ENCODE results near the gene CAMK1D.
A peak's percentile ranks its signal among the peaks of the same experiment; 100 is the strongest.
"Not testable (repeated sequence)": the region's sequence is repeated elsewhere in the genome, so short reads cannot be mapped to it uniquely, and the experiment has no call there.

The CAMK1D gene

GRCh38 chr10:12348870-12349628 lies at the start of gene CAMK1D:
Gene CAMK1D (plus strand): TSS chr10:12349547.
- peak; percentile 29 for TF ChIP-seq CTCF (IDR thresholded peaks at IDR 0.05; ENCODE audit: low read depth, low read length, missing control alignments)
- DNase-seq (ENCODE audit: low read depth) = no peak
- H3K4me3 ChIP-seq (ENCODE audit: low read depth, low read length) = peak within 1 kb of the TSS; percentile 77

- DNase-seq (ENCODE audit: low read depth); H3K4me3 ChIP-seq (ENCODE audit: low read depth, low read length): not testable (repeated sequence)
Measured at GRCh38 chr10:12301036-12301435, 48.3 kb upstream of the CAMK1D start.

- DNase-seq (ENCODE audit: low read depth) = no peak
- H3K4me3 ChIP-seq (ENCODE audit: low read depth, low read length) = no peak overlapping the region
- no peak for TF ChIP-seq CTCF (IDR thresholded peaks at IDR 0.05; ENCODE audit: low read depth, low read length, missing control alignments)
Measured at GRCh38 chr10:12308057-12308456, 41.3 kb upstream of the CAMK1D start.

GRCh38 chr10:12308736-12309375 lies 40.5 kb upstream of the CAMK1D start:
- TF ChIP-seq CTCF (IDR thresholded peaks at IDR 0.05; ENCODE audit: low read depth, low read length, missing control alignments) = no peak
- DNase-seq (ENCODE audit: low read depth) = no peak
- no peak overlapping the region for H3K4me3 ChIP-seq (ENCODE audit: low read depth, low read length)

GRCh38 chr10:12309783-12310182 lies 39.6 kb upstream of the CAMK1D start:
- not testable (repeated sequence) for DNase-seq (ENCODE audit: low read depth); H3K4me3 ChIP-seq (ENCODE audit: low read depth, low read length)

- H3K4me3 ChIP-seq (ENCODE audit: low read depth, low read length) = no peak overlapping the region
- no peak for TF ChIP-seq CTCF (IDR thresholded peaks at IDR 0.05; ENCODE audit: low read depth, low read length, missing control alignments)
- DNase-seq (ENCODE audit: low read depth) = no peak
Measured at GRCh38 chr10:12314836-12315235, 34.5 kb upstream of the CAMK1D start.

GRCh38 chr10:12319076-12319475 lies 30.3 kb upstream of the CAMK1D start:
- no peak for DNase-seq (ENCODE audit: low read depth)
- TF ChIP-seq CTCF (IDR thresholded peaks at IDR 0.05; ENCODE audit: low read depth, low read length, missing control alignments) = no peak
- H3K4me3 ChIP-seq (ENCODE audit: low read depth, low read length) = no peak overlapping the region

- H3K4me3 ChIP-seq (ENCODE audit: low read depth, low read length) = no peak overlapping the region
- DNase-seq (ENCODE audit: low read depth) = no peak
- no peak for TF ChIP-seq CTCF (IDR thresholded peaks at IDR 0.05; ENCODE audit: low read depth, low read length, missing control alignments)
Measured at GRCh38 chr10:12320892-12321291, 28.5 kb upstream of the CAMK1D start.
